Brain microvascular endothelial cell (primary cell): ENCODE measurements around the gene SLC30A1.

ENCODE experiments used
- DNase-seq: peaks from one replicate; pipeline ENCODE4 v3.0.0-alpha.2; 2020
- H3K27ac ChIP-seq: fragments of 250-450 bp; sonication (Bioruptor Pico); 2 replicates; pipeline ENCODE4 v1.5.1; 2020; ENCODE audit warnings: mild to moderate bottlenecking, moderate library complexity
- H3K27me3 ChIP-seq: fragments of 250-450 bp; sonication (Bioruptor Pico); replicated peaks from 2 replicates; pipeline ENCODE4 v1.5.1; 2020; ENCODE audit warnings: mild to moderate bottlenecking
- H3K36me3 ChIP-seq: fragments of 250-450 bp; sonication (Bioruptor Pico); replicated peaks from 2 replicates; pipeline ENCODE4 v1.5.1; 2020; ENCODE audit warnings: mild to moderate bottlenecking
- H3K4me3 ChIP-seq: 2 replicates; pipeline ENCODE4 v1.5.1; 2011; ENCODE audit warnings: low read depth, mild to moderate bottlenecking, control low read depth, low read length, moderate library complexity
- in situ Hi-C: cut with HindIII; loops from 2 replicates; pipeline ENCODE4 v1.10.0; 2017; ENCODE audit warnings: low sequenced_read_pairs, low pct_ligation_motif_present
- TF ChIP-seq, protein P1 (sequence below): IDR thresholded peaks from 2 replicates; pipeline ENCODE4 v1.5.1; 2011; ENCODE audit warnings: low read depth, mild to moderate bottlenecking, moderate library complexity, low read length, control low read depth, inconsistent platforms; ENCODE audit errors: missing control alignments

SLC30A1 gene

DNA sequence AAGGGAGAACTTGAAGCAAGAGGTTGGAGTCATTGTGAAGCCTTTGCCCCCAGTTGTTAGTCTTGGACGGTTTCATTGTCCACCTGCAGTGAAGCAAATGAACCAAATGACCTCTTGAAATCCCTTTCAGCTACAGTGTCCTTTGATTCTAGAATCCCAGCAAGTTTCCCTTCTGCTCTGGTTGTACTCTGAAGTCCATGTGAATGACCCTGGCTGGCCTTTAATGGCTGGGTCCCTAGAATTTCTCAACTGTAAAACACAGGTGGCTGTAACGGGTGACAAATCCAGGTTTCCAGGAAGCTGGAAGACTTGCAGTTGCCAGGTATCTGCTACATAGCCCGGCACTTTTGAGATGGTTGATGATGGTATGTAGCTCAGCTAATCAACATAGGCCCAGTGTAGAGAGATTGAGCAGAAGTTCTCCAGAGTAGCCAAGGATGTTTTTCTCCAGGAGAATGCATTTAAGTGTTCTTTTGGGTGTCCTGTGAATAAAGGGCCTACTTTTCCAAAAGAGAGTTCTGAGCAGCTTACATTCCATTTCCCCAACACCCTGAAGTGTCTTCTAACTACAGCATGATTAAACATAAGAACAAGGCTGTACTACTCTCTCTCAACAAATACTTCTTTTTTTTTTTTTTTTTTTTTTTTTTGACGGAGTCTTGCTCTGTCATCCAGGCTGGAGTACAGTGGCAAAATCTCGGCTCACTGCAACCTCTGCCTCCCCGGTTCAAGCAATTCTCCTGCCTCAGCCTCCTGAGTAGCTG is 17.6 kb upstream of the SLC30A1 start:
- in situ Hi-C loops, result no loop called here
- no peak for DNase-seq
- Histone ChIP-seq H3K36me3 (no peaks in the 10 kb centered on the region), H3K27ac (no peak overlapping the region), H3K27me3 (no peaks in the 10 kb centered on the region), H3K4me3 (no peak overlapping the region)
- TF ChIP-seq, protein P1, sequence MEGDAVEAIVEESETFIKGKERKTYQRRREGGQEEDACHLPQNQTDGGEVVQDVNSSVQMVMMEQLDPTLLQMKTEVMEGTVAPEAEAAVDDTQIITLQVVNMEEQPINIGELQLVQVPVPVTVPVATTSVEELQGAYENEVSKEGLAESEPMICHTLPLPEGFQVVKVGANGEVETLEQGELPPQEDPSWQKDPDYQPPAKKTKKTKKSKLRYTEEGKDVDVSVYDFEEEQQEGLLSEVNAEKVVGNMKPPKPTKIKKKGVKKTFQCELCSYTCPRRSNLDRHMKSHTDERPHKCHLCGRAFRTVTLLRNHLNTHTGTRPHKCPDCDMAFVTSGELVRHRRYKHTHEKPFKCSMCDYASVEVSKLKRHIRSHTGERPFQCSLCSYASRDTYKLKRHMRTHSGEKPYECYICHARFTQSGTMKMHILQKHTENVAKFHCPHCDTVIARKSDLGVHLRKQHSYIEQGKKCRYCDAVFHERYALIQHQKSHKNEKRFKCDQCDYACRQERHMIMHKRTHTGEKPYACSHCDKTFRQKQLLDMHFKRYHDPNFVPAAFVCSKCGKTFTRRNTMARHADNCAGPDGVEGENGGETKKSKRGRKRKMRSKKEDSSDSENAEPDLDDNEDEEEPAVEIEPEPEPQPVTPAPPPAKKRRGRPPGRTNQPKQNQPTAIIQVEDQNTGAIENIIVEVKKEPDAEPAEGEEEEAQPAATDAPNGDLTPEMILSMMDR, result no peak

DNA sequence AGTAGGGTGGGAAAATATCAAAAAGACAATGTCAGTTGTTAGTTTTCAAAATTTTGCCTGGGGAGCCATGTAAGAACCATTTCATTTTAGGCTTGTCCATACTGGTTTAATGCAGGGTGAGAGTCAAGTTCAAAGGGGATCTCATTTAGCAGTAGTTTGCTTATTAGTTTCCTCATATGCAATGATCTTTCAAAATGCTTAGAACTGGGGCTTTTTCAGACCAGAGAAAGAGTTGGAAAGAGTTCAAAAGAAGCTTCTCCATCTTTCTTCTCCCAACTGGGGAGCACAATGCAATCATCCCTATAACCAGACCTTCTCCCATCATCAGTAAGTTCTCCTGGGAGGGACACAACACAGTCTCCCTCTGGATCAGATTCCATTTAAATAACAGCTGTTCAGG is 16.5 kb upstream of the SLC30A1 start:
- Histone ChIP-seq H3K4me3 (no peak overlapping the region), H3K36me3 (no peaks in the 10 kb centered on the region), H3K27me3 (no peaks in the 10 kb centered on the region), H3K27ac (no peak overlapping the region)
- DNase-seq, result no peak
- TF ChIP-seq, protein P1, result no peak
- in situ Hi-C loops, result no loop called here

DNA sequence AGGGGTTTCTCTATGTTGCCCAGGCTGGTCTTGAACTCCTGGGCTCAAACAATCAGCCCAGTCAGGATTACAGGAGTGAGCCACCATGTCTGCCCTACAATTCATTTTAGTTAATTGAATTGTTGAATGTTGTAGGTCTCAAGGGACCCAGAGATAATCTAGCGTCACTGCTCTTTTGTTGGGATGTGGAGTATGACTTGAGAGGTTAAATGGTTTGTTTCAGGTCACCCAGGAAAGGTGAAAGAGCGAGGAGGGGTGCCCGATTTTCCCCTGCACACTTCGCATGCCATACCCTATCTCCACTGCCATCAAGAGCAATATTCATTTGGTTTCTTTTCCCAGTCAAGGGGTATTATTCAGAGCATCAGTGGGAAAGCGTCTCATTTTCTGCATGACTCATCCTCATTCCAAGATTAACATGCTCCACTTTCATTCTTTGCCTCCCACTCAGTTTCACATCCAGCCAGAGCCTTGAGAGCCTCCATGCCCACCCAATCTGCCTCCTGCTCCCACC is 13.1 kb upstream of the SLC30A1 start:
- TF ChIP-seq, protein P1, result no peak
- no peaks in the 10 kb centered on the region for H3K27me3 ChIP-seq
- no peaks in the 10 kb centered on the region for H3K36me3 ChIP-seq
- H3K4me3 ChIP-seq, result no peak overlapping the region
- peak overlapping the region; percentile 52 for H3K27ac ChIP-seq
- peak; percentile 87 for DNase-seq
- in situ Hi-C loops, result no loop called here

DNA sequence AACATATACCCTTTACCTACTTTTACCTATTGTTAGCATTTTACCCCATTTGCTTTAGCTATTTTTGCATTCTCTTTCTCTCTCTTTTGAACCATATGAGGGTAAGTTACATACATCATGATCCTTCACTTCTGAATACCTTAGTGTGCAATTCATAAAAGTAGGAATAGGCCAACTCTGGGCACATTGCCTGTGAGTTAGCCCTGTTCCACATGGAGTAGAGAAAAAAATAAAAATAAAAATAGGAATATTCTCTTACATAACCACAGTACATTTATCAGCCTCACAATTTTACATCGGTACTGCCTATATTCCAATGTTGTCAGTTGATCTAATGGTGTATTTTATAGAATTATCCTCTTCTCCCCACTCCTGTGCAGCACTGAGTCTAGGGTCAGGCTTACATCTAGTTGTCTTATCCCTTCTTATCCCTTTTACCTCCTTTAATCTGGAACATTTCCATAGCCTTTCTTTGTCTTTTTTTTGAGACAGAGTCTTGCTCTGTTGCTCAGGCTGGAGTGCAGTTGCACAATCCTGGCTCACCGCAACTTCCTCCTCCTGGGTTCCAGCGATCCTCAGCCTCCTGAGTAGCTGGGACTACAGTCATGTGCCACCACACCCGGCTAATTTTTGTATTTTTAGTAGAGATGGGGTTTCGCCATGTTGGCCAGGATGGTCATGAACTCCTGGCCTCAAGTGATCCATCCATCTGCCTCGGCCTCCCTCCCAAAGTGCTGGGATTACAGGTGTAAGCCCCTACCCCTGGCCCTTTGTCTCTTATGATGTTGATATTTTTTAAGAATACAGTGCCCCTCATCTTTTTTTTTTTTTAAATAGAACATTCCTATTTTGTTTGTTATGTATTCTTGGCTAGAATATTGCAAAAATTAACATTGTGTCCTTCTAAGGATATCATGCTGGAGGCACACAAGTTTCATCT is 11.1 kb upstream of the SLC30A1 start:
- in situ Hi-C loops, result no loop called here
- DNase-seq, result peak; percentile 57
- TF ChIP-seq, protein P1, result no peak
- peak overlapping the region; percentile 31 for H3K27ac ChIP-seq
- no peak overlapping the region for H3K4me3 ChIP-seq
- no peaks in the 10 kb centered on the region for H3K36me3 ChIP-seq
- H3K27me3 ChIP-seq, result no peaks in the 10 kb centered on the region

DNA sequence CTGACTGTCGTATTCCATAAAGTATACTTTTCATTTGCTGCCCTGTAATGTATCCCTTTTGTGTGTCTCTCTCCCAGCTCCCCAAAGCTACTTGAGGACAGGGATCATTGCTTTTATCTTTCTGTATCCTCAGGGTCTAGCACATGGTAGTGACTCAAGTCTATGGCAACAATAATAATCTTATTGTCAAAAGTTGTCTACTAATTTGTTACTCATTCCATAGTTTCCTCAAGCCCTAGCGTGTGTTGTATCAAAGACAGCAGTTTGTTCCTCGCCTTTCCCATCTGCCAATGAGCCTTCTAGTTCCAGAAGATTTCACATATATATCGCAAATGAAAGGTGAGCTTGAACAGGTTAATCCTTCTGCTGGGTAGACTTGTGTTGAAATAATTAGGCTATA is 9.8 kb upstream of the SLC30A1 start:
- Histone ChIP-seq H3K27ac (no peak overlapping the region), H3K27me3 (no peaks in the 10 kb centered on the region), H3K4me3 (no peak overlapping the region), H3K36me3 (no peaks in the 10 kb centered on the region)
- in situ Hi-C loops, result no loop called here
- DNase-seq, result no peak
- TF ChIP-seq, protein P1, result no peak
